Measurements from ENCODE around the gene SNX15.

DNA sequence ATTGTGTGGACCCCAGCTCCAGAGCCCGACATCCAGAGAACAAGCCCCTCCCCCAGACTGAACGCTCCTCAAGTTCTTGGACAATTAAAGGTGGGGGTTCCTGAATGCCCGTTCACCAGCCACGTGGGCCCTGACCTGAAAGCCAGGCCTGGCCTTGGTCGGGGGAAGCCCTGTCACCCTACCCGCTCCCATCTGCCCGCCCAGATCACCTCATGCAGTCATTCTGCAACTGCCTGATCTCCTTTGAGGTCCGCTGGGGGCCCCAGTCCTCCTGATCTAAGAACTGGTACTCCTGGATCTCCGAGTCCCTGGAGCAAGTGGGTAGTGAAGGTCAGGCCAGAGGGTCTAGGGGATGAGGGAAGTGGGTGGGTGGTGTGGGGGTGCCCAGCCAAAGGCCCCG is 40.2 kb downstream of the SNX15 start:
- TF ChIP-seq CTCF (IDR thresholded peaks at IDR 0.05; ENCODE audit: low read depth, low read length, poor library complexity, severe bottlenecking): no peak
- no peak for TF ChIP-seq EZH2phosphoT487 (IDR thresholded peaks at IDR 0.05; ENCODE audit: borderline replicate concordance, low read length)
